Cortex of kidney (tissue), 1 donor: Measurements from ENCODE around the gene ANGEL2.
"Not testable (repeated sequence)": the region's sequence is repeated elsewhere in the genome, so short reads cannot be mapped to it uniquely, and the experiment has no call there.

Source experiments
- DNase-seq: peaks from one replicate; lab custom pipeline; 2025; lab: John Stamatoyannopoulos, UW

The ANGEL2 gene

GRCh38 chr1:213015099-213016050, at the start of gene ANGEL2:
Gene ANGEL2, minus strand, starts transcription at chr1:213015867. Its CDS starts 196 bp downstream, at chr1:213015671.
- DNase-seq: peak; percentile 38

- no peak for DNase-seq
Measured at GRCh38 chr1:213061263-213061662, 45.6 kb upstream of the ANGEL2 start.

- no peak for DNase-seq
Measured at GRCh38 chr1:213060836-213061235, 45.2 kb upstream of the ANGEL2 start.

- DNase-seq: no peak
Measured at GRCh38 chr1:213057264-213058059, 41.8 kb upstream of the ANGEL2 start.

- no peak for DNase-seq
Measured at GRCh38 chr1:213055767-213056166, 40.1 kb upstream of the ANGEL2 start.

- no peak for DNase-seq
Measured at GRCh38 chr1:213054733-213055591, 39.3 kb upstream of the ANGEL2 start.

- DNase-seq: no peak
Measured at GRCh38 chr1:213054142-213054541, 38.5 kb upstream of the ANGEL2 start.

- no peak for DNase-seq
Measured at GRCh38 chr1:213053455-213053854, 37.8 kb upstream of the ANGEL2 start.

- DNase-seq: no peak
Measured at GRCh38 chr1:213051881-213052202, 36.2 kb upstream of the ANGEL2 start.

- no peak for DNase-seq
Measured at GRCh38 chr1:213051127-213051880, 35.6 kb upstream of the ANGEL2 start, which contains the start of gene RPS6KC1. Gene RPS6KC1, plus strand, starts transcription at chr1:213051241. Its CDS starts 164 bp downstream, at chr1:213051405.

GRCh38 chr1:213050745-213051126, 35.1 kb upstream of the ANGEL2 start:
- DNase-seq: no peak

GRCh38 chr1:213049232-213049631, 33.6 kb upstream of the ANGEL2 start:
- DNase-seq: no peak

- DNase-seq: not testable (repeated sequence)
Measured at GRCh38 chr1:213045321-213046226, 29.9 kb upstream of the ANGEL2 start.

GRCh38 chr1:213041443-213041842, 25.8 kb upstream of the ANGEL2 start:
- no peak for DNase-seq

GRCh38 chr1:213035573-213035972, 19.9 kb upstream of the ANGEL2 start:
- DNase-seq: no peak

- DNase-seq: no peak
Measured at GRCh38 chr1:213034713-213035112, 19.0 kb upstream of the ANGEL2 start.

GRCh38 chr1:213032651-213033050, 17.0 kb upstream of the ANGEL2 start:
- no peak for DNase-seq

GRCh38 chr1:213027024-213027423, 11.4 kb upstream of the ANGEL2 start:
- not testable (repeated sequence) for DNase-seq

- no peak for DNase-seq
Measured at GRCh38 chr1:213020016-213020415, 4.3 kb upstream of the ANGEL2 start.

- DNase-seq: no peak
Measured at GRCh38 chr1:213019450-213019849, 3.8 kb upstream of the ANGEL2 start.
